Sigmoid colon (tissue), 4 donors: ENCODE results near the gene KLHL2.

Experiments
- CTCF ChIP-seq, 4 experiments: fragments of 450-650 bp in 3 of 4; fragments of 200-600 bp in 1 of 4; IDR thresholded peaks; one replicate each; pipeline ENCODE4 v1.5.1; 2016 to 2019; ENCODE audit warnings: antibody characterized with exemption in 4 of 4, mild to moderate bottlenecking in 3 of 4, moderate library complexity in 2 of 4
- EP300 ChIP-seq, 4 donors: sonication (generic); formaldehyde crosslinking; IDR thresholded peaks; one replicate each; pipeline ENCODE4 v1.6.1; 2017; ENCODE audit warnings: antibody characterized with exemption in 4 of 4
- POLR2A ChIP-seq, 2 donors: fragments of 450-650 bp; IDR thresholded peaks; one replicate each; pipeline ENCODE4 v1.6.1; 2016; ENCODE audit warnings: antibody characterized with exemption in 2 of 2, mild to moderate bottlenecking in 2 of 2, moderate library complexity in 2 of 2
- POLR2AphosphoS5 ChIP-seq, 4 donors: sonication (generic); formaldehyde crosslinking; IDR thresholded peaks; one replicate each; pipeline ENCODE4 v1.6.1; 2017; ENCODE audit warnings: antibody characterized with exemption in 4 of 4

GRCh38 chr4:165319509-165319908 lies 112.1 kb downstream of the KLHL2 start:
- TF ChIP-seq CTCF (IDR thresholded peaks at IDR 0.05): no peak
- TF ChIP-seq POLR2A (IDR thresholded peaks at IDR 0.05): no peak
- TF ChIP-seq POLR2AphosphoS5 (IDR thresholded peaks at IDR 0.05): no peak
- TF ChIP-seq EP300 (IDR thresholded peaks at IDR 0.05): no peak
